ENCODE results near the gene MT1HL1. TPM values are rescaled to one million over a fixed set of nuclear protein-coding genes. Genes with fewer than 3 reads are reported as not detected.

MT1HL1 gene
- total and polyA plus RNA-seq, 2 experiments from 2014 or later = not detected

- Histone ChIP-seq H3K36me3 (replicated peaks; ENCODE audit: insufficient read depth, low read depth) (no peaks in the 10 kb centered on the region), H2AFZ (no peak overlapping the region), H3K9me3 (ENCODE audit: low read depth) (no peaks in the 10 kb centered on the region), H3K27me3 (peaks cover 6% of the 10 kb centered on the region), H3K9me2 (replicated peaks; ENCODE audit: insufficient read depth) (no peaks in the 10 kb centered on the region), H3K79me2 (no peaks in the 10 kb centered on the region), H3K4me2 (no peak overlapping the region), H3K4me3 (no peak overlapping the region), H4K20me1 (ENCODE audit: insufficient read depth, poor library complexity, severe bottlenecking) (no peaks in the 10 kb centered on the region), H3K4me1 (ENCODE audit: insufficient read depth) (no peaks in the 10 kb centered on the region), H3K27ac (no peak overlapping the region)
- DNase-seq (ENCODE audit: low spot score) = no peak
- TF ChIP-seq CTCF (IDR thresholded peaks at IDR 0.05; ENCODE audit: poor library complexity) = no peak
- no peak for TF ChIP-seq EZH2 (IDR thresholded peaks at IDR 0.05; ENCODE audit: borderline replicate concordance)
- TF ChIP-seq EZH2phosphoT487 (IDR thresholded peaks at IDR 0.05; ENCODE audit: low read depth, severe bottlenecking, unreplicated experiment) = no peak
- WGBS (ENCODE audit: low lambda C conversion rate, missing lambda C conversion rate) = 74% methylated on average over 5 of the region's 5 CpGs
These were observed 8.1 kb upstream of the MT1HL1 start for GRCh38 chr1:237012361-237012760.

GRCh38 chr1:237011432-237011831, 7.2 kb upstream of the MT1HL1 start:
- Histone ChIP-seq H3K27me3 (no peaks in the 10 kb centered on the region), H3K4me3 (no peak overlapping the region), H3K4me1 (ENCODE audit: insufficient read depth) (no peaks in the 10 kb centered on the region), H2AFZ (no peak overlapping the region), H3K27ac (no peak overlapping the region), H4K20me1 (ENCODE audit: insufficient read depth, poor library complexity, severe bottlenecking) (no peaks in the 10 kb centered on the region), H3K79me2 (no peaks in the 10 kb centered on the region), H3K9me3 (ENCODE audit: low read depth) (no peaks in the 10 kb centered on the region), H3K36me3 (replicated peaks; ENCODE audit: insufficient read depth, low read depth) (no peaks in the 10 kb centered on the region), H3K9me2 (replicated peaks; ENCODE audit: insufficient read depth) (no peaks in the 10 kb centered on the region), H3K4me2 (no peak overlapping the region)
- WGBS (ENCODE audit: low lambda C conversion rate, missing lambda C conversion rate) = 89% methylated on average over 3 of the region's 3 CpGs
- no peak for TF ChIP-seq EZH2 (IDR thresholded peaks at IDR 0.05; ENCODE audit: borderline replicate concordance)
- no peak for TF ChIP-seq EZH2phosphoT487 (IDR thresholded peaks at IDR 0.05; ENCODE audit: low read depth, severe bottlenecking, unreplicated experiment)
- TF ChIP-seq CTCF (IDR thresholded peaks at IDR 0.05; ENCODE audit: poor library complexity) = no peak
- no peak for DNase-seq (ENCODE audit: low spot score)

- WGBS (ENCODE audit: low lambda C conversion rate, missing lambda C conversion rate) = 90% methylated on average over 4 of the region's 4 CpGs
- Histone ChIP-seq H3K27me3 (no peaks in the 10 kb centered on the region), H3K79me2 (no peaks in the 10 kb centered on the region), H3K9me2 (replicated peaks; ENCODE audit: insufficient read depth) (no peaks in the 10 kb centered on the region), H3K4me3 (no peak overlapping the region), H3K9me3 (ENCODE audit: low read depth) (no peaks in the 10 kb centered on the region), H4K20me1 (ENCODE audit: insufficient read depth, poor library complexity, severe bottlenecking) (no peaks in the 10 kb centered on the region), H3K4me2 (no peak overlapping the region), H2AFZ (no peak overlapping the region), H3K4me1 (ENCODE audit: insufficient read depth) (no peaks in the 10 kb centered on the region), H3K27ac (no peak overlapping the region), H3K36me3 (replicated peaks; ENCODE audit: insufficient read depth, low read depth) (no peaks in the 10 kb centered on the region)
- TF ChIP-seq EZH2 (IDR thresholded peaks at IDR 0.05; ENCODE audit: borderline replicate concordance) = no peak
- no peak for TF ChIP-seq EZH2phosphoT487 (IDR thresholded peaks at IDR 0.05; ENCODE audit: low read depth, severe bottlenecking, unreplicated experiment)
- DNase-seq (ENCODE audit: low spot score) = no peak
These were observed 5.4 kb upstream of the MT1HL1 start for GRCh38 chr1:237009611-237010010.

- Histone ChIP-seq H3K4me1 (ENCODE audit: insufficient read depth) (no peaks in the 10 kb centered on the region), H3K9me2 (replicated peaks; ENCODE audit: insufficient read depth) (no peaks in the 10 kb centered on the region), H3K4me2 (no peak overlapping the region), H3K36me3 (replicated peaks; ENCODE audit: insufficient read depth, low read depth) (no peaks in the 10 kb centered on the region), H3K4me3 (no peak overlapping the region), H3K27me3 (no peaks in the 10 kb centered on the region), H3K79me2 (no peaks in the 10 kb centered on the region), H3K27ac (no peak overlapping the region), H4K20me1 (ENCODE audit: insufficient read depth, poor library complexity, severe bottlenecking) (no peaks in the 10 kb centered on the region), H3K9me3 (ENCODE audit: low read depth) (no peaks in the 10 kb centered on the region), H2AFZ (no peak overlapping the region)
- DNase-seq (ENCODE audit: low spot score) = no peak
- TF ChIP-seq CTCF (IDR thresholded peaks at IDR 0.05; ENCODE audit: poor library complexity) = no peak
- TF ChIP-seq EZH2phosphoT487 (IDR thresholded peaks at IDR 0.05; ENCODE audit: low read depth, severe bottlenecking, unreplicated experiment) = no peak
- no peak for TF ChIP-seq EZH2 (IDR thresholded peaks at IDR 0.05; ENCODE audit: borderline replicate concordance)
- 77% methylated on average over 14 of the region's 14 CpGs for WGBS (ENCODE audit: low lambda C conversion rate, missing lambda C conversion rate)
These were observed 3.1 kb upstream of the MT1HL1 start for GRCh38 chr1:237007147-237007881.
